Measurements from ENCODE around the gene VSTM2A. TPM values are rescaled to one million over a fixed set of nuclear protein-coding genes. Genes with fewer than 3 reads are reported as not detected.

VSTM2A gene
- total RNA-seq, 1 experiment from 2014 or later = not detected

- no peak for TF ChIP-seq EZH2 (IDR thresholded peaks at IDR 0.05; ENCODE audit: low read length, unreplicated experiment)
- TF ChIP-seq, protein P1, sequence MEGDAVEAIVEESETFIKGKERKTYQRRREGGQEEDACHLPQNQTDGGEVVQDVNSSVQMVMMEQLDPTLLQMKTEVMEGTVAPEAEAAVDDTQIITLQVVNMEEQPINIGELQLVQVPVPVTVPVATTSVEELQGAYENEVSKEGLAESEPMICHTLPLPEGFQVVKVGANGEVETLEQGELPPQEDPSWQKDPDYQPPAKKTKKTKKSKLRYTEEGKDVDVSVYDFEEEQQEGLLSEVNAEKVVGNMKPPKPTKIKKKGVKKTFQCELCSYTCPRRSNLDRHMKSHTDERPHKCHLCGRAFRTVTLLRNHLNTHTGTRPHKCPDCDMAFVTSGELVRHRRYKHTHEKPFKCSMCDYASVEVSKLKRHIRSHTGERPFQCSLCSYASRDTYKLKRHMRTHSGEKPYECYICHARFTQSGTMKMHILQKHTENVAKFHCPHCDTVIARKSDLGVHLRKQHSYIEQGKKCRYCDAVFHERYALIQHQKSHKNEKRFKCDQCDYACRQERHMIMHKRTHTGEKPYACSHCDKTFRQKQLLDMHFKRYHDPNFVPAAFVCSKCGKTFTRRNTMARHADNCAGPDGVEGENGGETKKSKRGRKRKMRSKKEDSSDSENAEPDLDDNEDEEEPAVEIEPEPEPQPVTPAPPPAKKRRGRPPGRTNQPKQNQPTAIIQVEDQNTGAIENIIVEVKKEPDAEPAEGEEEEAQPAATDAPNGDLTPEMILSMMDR (conservative IDR thresholded peaks at IDR 0.05; ENCODE audit: low read depth, low read length) = no peak
- no peak for TF ChIP-seq EZH2phosphoT487 (IDR thresholded peaks at IDR 0.05; ENCODE audit: borderline replicate concordance, low read length)
- Histone ChIP-seq H3K9me2 (replicated peaks; ENCODE audit: low read length) (no peaks in the 10 kb centered on the region), H3K27ac (ENCODE audit: low read length) (no peak overlapping the region), H3K9me3 (ENCODE audit: low read length) (no peaks in the 10 kb centered on the region), H3K4me3 (ENCODE audit: low read length) (no peak overlapping the region), H3K27me3 (ENCODE audit: low read length) (peaks cover 68% of the 10 kb centered on the region), H3K4me1 (ENCODE audit: insufficient read depth, low read length) (no peaks in the 10 kb centered on the region), H4K20me1 (ENCODE audit: low read length) (no peaks in the 10 kb centered on the region), H3K79me2 (ENCODE audit: low read length) (no peaks in the 10 kb centered on the region), H3K36me3 (ENCODE audit: low read depth, low read length) (no peaks in the 10 kb centered on the region), H3F3A (ENCODE audit: low read length, unreplicated experiment) (no peaks in the 10 kb centered on the region), H3K4me2 (ENCODE audit: low read length) (no peak overlapping the region), H3K9ac (ENCODE audit: low read length) (no peak overlapping the region), H2AFZ (ENCODE audit: low read length) (no peak overlapping the region)
- no TSS peak for BruUV-seq (replicated peaks)
- intact Hi-C loops (cut with micrococcal nuclease) = no loop called here
- ATAC-seq (no peak), DNase-seq (no peak)
- ChIA-PET POLR2A (ENCODE audit: unreplicated experiment) (interaction anchor here (0.6 kb wide), 1 partner anchor 160 kb away, joined by 3 read pairs; no protein-coding TSS in a partner anchor), CTCF (no interaction called here)
Observed at GRCh38 chr7:54544527-54545240, 2.5 kb downstream of the VSTM2A start.

- TF ChIP-seq, protein P1 (conservative IDR thresholded peaks at IDR 0.05; ENCODE audit: low read depth, low read length) = no peak
- TF ChIP-seq EZH2phosphoT487 (IDR thresholded peaks at IDR 0.05; ENCODE audit: borderline replicate concordance, low read length) = no peak
- TF ChIP-seq EZH2 (IDR thresholded peaks at IDR 0.05; ENCODE audit: low read length, unreplicated experiment) = no peak
- no TSS peak for BruUV-seq (replicated peaks)
- Histone ChIP-seq H3K9ac (ENCODE audit: low read length) (no peak overlapping the region), H3K4me2 (ENCODE audit: low read length) (no peak overlapping the region), H2AFZ (ENCODE audit: low read length) (no peak overlapping the region), H3K79me2 (ENCODE audit: low read length) (no peaks in the 10 kb centered on the region), H3F3A (ENCODE audit: low read length, unreplicated experiment) (no peaks in the 10 kb centered on the region), H3K9me2 (replicated peaks; ENCODE audit: low read length) (no peaks in the 10 kb centered on the region), H3K4me1 (ENCODE audit: insufficient read depth, low read length) (no peaks in the 10 kb centered on the region), H3K9me3 (ENCODE audit: low read length) (no peaks in the 10 kb centered on the region), H3K4me3 (ENCODE audit: low read length) (no peak overlapping the region), H3K27ac (ENCODE audit: low read length) (no peak overlapping the region), H3K36me3 (ENCODE audit: low read depth, low read length) (no peaks in the 10 kb centered on the region), H4K20me1 (ENCODE audit: low read length) (no peaks in the 10 kb centered on the region), H3K27me3 (ENCODE audit: low read length) (peaks cover 68% of the 10 kb centered on the region)
- POLR2A ChIA-PET (ENCODE audit: unreplicated experiment) = interaction anchor here (0.6 kb wide), 1 partner anchor 159 kb away, joined by 3 read pairs; no protein-coding TSS in a partner anchor
- CTCF ChIA-PET = no interaction called here
- DNase-seq (no peak), ATAC-seq (no peak)
- intact Hi-C loops (cut with micrococcal nuclease) = no loop called here
Observed at GRCh38 chr7:54545241-54545563, 3.0 kb downstream of the VSTM2A start.
